Lung (tissue), 12 donors: ENCODE results near the gene MCCC1. TPM values are rescaled to one million over a fixed set of nuclear protein-coding genes. Genes with fewer than 3 reads are reported as not detected.

Experiments
- ATAC-seq: fragments of 200-7000 bp; cut with Tn5 transposase; one replicate; pipeline ENCODE4 v1.9.1; 2020; ENCODE audit warnings: moderate number of reproducible peaks; ENCODE audit not compliant: insufficient read depth, low FRiP score
- DNase-seq, 3 donors: peaks; one replicate each; pipeline ENCODE4 v3.0.0-alpha.2; 2013 to 2017
- H3K27ac ChIP-seq, 2 donors: one replicate each; pipeline ENCODE4 v1.5.1; 2013; ENCODE audit warnings: mild to moderate bottlenecking in 2 of 2, moderate library complexity in 2 of 2, control low read depth in 1 of 2, inconsistent platforms in 1 of 2, low read depth in 1 of 2, low read length in 1 of 2
- H3K27me3 ChIP-seq, 3 donors: one replicate each; pipeline ENCODE4 v1.5.1; 2013; ENCODE audit warnings: low read length in 2 of 3; ENCODE audit not compliant: control insufficient read depth in 3 of 3, insufficient read depth in 3 of 3
- H3K36me3 ChIP-seq, 4 donors: one replicate each; pipeline ENCODE4 v1.5.1; 2013; ENCODE audit warnings: low read length in 4 of 4, mild to moderate bottlenecking in 1 of 4, moderate library complexity in 1 of 4; ENCODE audit not compliant: control insufficient read depth in 4 of 4, insufficient read depth in 4 of 4
- H3K4me1 ChIP-seq, 5 donors: one replicate each; pipeline ENCODE4 v1.5.1; 2013; ENCODE audit warnings: low read length in 5 of 5, mild to moderate bottlenecking in 2 of 5, moderate library complexity in 1 of 5; ENCODE audit not compliant: control insufficient read depth in 5 of 5, insufficient read depth in 5 of 5
- H3K4me3 ChIP-seq: one replicate; pipeline ENCODE4 v1.5.1; 2013; ENCODE audit warnings: mild to moderate bottlenecking, control low read depth, moderate library complexity
- H3K9ac ChIP-seq, 2 donors: one replicate each; pipeline ENCODE4 v1.5.1; 2013; ENCODE audit warnings: low read length in 2 of 2, control low read depth in 1 of 2; ENCODE audit not compliant: insufficient read depth in 1 of 2
- H3K9me3 ChIP-seq, 4 donors: one replicate each; pipeline ENCODE4 v1.5.1; 2013; ENCODE audit warnings: low read length in 3 of 4, mild to moderate bottlenecking in 1 of 4, moderate library complexity in 1 of 4; ENCODE audit not compliant: control insufficient read depth in 4 of 4, insufficient read depth in 3 of 4
- WGBS, 2 donors: extraction: QIAGEN DNeasy Blood & Tissue Kit; methylation state at CpG; one replicate each; pipeline ENCODE4 v1.1.7; 2013; 5-methylcytosine and 5-hydroxymethylcytosine counted together
- polyA plus RNA-seq, 2 donors: library from polyadenylated mRNA; stranded (reverse); fragments of 200-250 nt; gene quantifications; one replicate each; pipeline ENCODE4 v1.2.1, GENCODE V29; 2013
- total RNA-seq, 2 donors: library from RNA; depleted of rRNA in 1 of 2; stranded (reverse); fragments of >200 nt in 1 of 2; gene quantifications; one replicate each; pipeline ENCODE4 v1.2.1, GENCODE V29; 2014 to 2021
- TF ChIP-seq, protein P1 (sequence below): IDR thresholded peaks from 2 replicates; pipeline ENCODE4 v1.5.1; 2012; ENCODE audit warnings: mild to moderate bottlenecking; ENCODE audit errors: control extremely low read depth, extremely low read depth
- donor health status: control.
- donor health status: control.
- donor health status: Bipolar disorder and iron deficiency.
- donor health status: healthy.
- donor health status: DM: yes; HTN: yes; CAD: no.

MCCC1 gene
- total and polyA plus RNA-seq, 4 donors: 21.7 to 126 (median 63.7) TPM

DNA sequence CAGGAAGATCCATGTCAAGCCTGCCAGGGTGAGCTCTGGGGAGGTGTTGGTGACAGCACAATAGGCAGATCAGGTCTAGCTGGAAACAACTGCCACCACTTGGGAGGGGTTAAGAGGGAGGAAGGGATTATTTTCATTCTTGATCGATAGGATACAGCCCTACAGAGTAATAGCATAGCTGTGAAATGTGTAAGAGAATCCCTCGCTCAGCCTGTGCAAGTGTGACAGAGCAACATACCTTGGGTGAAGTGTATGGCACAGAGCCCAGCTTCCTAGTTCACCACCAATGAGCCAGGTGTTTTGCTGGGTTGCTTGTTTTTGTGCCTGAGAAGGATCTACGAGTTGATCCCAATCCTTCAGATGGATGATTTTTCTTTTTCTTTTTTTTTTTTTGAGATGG, 109.7 kb downstream of the MCCC1 start:
- ATAC-seq: no peak
- TF ChIP-seq, protein P1, sequence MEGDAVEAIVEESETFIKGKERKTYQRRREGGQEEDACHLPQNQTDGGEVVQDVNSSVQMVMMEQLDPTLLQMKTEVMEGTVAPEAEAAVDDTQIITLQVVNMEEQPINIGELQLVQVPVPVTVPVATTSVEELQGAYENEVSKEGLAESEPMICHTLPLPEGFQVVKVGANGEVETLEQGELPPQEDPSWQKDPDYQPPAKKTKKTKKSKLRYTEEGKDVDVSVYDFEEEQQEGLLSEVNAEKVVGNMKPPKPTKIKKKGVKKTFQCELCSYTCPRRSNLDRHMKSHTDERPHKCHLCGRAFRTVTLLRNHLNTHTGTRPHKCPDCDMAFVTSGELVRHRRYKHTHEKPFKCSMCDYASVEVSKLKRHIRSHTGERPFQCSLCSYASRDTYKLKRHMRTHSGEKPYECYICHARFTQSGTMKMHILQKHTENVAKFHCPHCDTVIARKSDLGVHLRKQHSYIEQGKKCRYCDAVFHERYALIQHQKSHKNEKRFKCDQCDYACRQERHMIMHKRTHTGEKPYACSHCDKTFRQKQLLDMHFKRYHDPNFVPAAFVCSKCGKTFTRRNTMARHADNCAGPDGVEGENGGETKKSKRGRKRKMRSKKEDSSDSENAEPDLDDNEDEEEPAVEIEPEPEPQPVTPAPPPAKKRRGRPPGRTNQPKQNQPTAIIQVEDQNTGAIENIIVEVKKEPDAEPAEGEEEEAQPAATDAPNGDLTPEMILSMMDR: no peak
- 61 to 75% methylated on average over 3 of the region's 3 CpGs for WGBS, 2 donors

DNA sequence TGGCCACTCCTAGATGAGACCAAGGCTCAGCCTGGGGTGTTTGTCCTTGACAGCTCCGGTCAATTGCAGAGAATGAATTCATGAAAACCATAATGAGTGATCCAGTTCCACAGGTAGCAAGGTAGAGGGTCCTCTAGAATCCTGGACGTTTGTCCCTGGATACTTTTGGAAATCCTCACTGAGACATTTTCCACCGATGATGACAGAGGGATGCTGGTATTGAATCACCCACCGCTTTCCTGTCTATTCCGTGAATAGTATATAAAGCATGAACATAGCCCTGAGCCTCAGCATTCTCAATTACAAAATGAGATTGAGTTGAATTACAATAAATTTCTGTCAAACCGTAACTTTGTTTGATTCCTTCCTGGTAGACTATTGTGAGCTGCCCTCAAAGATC, 113.3 kb downstream of the MCCC1 start:
- ATAC-seq (no peak), DNase-seq (no peak)
- Histone ChIP-seq H3K9ac (no peak overlapping the region), H3K27ac (no peak overlapping the region), H3K9me3 (no peaks in the 10 kb centered on the region), H3K4me1 (peaks cover 0 to 14% (median under 1%) of the 10 kb centered on the region in 5 donors), H3K36me3 (no peaks in the 10 kb centered on the region), H3K4me3 (no peak overlapping the region), H3K27me3 (no peaks in the 10 kb centered on the region)
- TF ChIP-seq, protein P1: no peak
- WGBS, 2 donors: 87 to 92% methylated on average over 6 of the region's 6 CpGs

More for the DNA sequence above, 109.7 kb downstream of the MCCC1 start:
- Histone ChIP-seq H3K4me3 (no peak overlapping the region), H3K9me3 (no peaks in the 10 kb centered on the region), H3K27me3 (no peaks in the 10 kb centered on the region), H3K4me1 (peaks cover 0 to 3% (median 0%) of the 10 kb centered on the region in 5 donors), H3K36me3 (no peaks in the 10 kb centered on the region), H3K9ac (no peak overlapping the region), H3K27ac (no peak overlapping the region)
- DNase-seq: peak; percentile 17 to 59 (median 41)

DNA sequence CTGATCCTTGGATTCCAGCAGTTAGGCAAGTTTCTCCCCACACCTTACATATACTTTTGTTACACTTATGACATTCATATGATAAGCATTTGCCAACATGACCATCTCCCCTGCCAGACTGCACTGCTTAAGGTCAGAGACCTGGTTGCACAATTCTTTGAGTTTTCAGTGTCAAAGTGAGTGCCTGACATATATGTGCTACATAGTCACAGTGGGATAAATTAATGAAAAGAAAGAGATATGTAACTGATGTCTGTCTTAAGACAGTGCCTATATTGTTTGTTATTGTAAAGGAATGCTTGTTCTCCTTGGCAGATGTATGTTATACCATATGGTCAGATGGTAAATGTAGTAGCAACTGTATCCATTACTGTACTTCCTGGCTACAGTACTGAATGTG, 115.4 kb downstream of the MCCC1 start:
- Histone ChIP-seq H3K27ac (no peak overlapping the region), H3K9me3 (no peaks in the 10 kb centered on the region), H3K9ac (no peak overlapping the region), H3K4me3 (no peak overlapping the region), H3K4me1 (peaks cover 0 to 20% (median 5%) of the 10 kb centered on the region in 5 donors), H3K36me3 (no peaks in the 10 kb centered on the region), H3K27me3 (no peaks in the 10 kb centered on the region)
- ATAC-seq (no peak), DNase-seq (peak; percentile 37 to 75 (median 74))
- TF ChIP-seq, protein P1: no peak

DNA sequence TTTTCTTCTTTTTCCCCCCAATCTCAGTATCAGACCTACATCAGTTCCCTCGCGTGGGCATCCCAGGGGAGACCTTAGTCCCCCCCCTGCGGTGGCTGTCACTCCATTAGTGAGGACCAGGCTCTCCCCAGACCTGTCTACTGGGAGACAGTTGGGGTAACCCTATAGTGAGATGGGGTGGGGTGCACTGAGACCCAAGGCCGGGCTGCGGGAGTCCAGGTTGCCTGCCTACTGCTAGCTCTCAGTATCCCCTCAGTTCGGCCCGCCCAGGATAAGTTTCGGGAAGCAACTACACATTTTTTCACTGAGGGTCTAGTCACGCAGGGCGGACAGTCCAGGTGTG, 118.3 kb downstream of the MCCC1 start:
- Histone ChIP-seq H3K27ac (peak overlapping the region; percentile 62 to 75), H3K4me3 (peak overlapping the region; percentile 50), H3K9ac (no peak overlapping the region), H3K27me3 (no peaks in the 10 kb centered on the region), H3K4me1 (peaks cover 3 to 33% (median 13%) of the 10 kb centered on the region in 5 donors), H3K9me3 (no peaks in the 10 kb centered on the region), H3K36me3 (no peaks in the 10 kb centered on the region)
- ATAC-seq (no peak), DNase-seq (no peak)
- WGBS, 2 donors: 69 to 71% methylated on average over 10 of the region's 10 CpGs
- TF ChIP-seq, protein P1: no peak
